Measurements from ENCODE around the gene CHCHD6. TPM values are rescaled to one million over a fixed set of nuclear protein-coding genes. Genes with fewer than 3 reads are reported as not detected.

The CHCHD6 gene
- total RNA-seq, 4 donors from 2014 or later, result 30.3 to 46.5 (median 33.6) TPM

GRCh38 chr3:126989316-126990023, 285.4 kb downstream of the CHCHD6 start:
- WGBS, 2 donors, result 89 to 92% methylated on average over 25 to 36 of the region's 36 CpGs
- H3K27ac ChIP-seq, result no peak overlapping the region
- no peak for DNase-seq (ENCODE audit: low spot score in 2 of 2)
- H3K4me3 ChIP-seq, result no peak overlapping the region
- H3K4me1 ChIP-seq, result peaks cover 0 to 83% (median 31%) of the 10 kb centered on the region in 4 donors
- TF ChIP-seq POLR2A (IDR thresholded peaks at IDR 0.05), result no peak
- no peak for TF ChIP-seq EP300 (IDR thresholded peaks at IDR 0.05)
- no peak for TF ChIP-seq CTCF (IDR thresholded peaks at IDR 0.05)
- H3K9me3 ChIP-seq, result no peaks in the 10 kb centered on the region
- H3K27me3 ChIP-seq, result no peaks in the 10 kb centered on the region
- H3K36me3 ChIP-seq, result peaks cover 0 to 39% (median 0%) of the 10 kb centered on the region in 3 donors

GRCh38 chr3:126990024-126990700, 286.1 kb downstream of the CHCHD6 start:
- no peaks in the 10 kb centered on the region for H3K9me3 ChIP-seq
- no peak overlapping the region for H3K27ac ChIP-seq
- 76 to 100% methylated on average over 1 to 8 of the region's 10 CpGs for WGBS, 2 donors
- H3K36me3 ChIP-seq, result peaks cover 0 to 39% (median 0%) of the 10 kb centered on the region in 3 donors
- TF ChIP-seq CTCF (IDR thresholded peaks at IDR 0.05) (no peak), POLR2A (IDR thresholded peaks at IDR 0.05) (no peak), EP300 (IDR thresholded peaks at IDR 0.05) (no peak)
- H3K4me1 ChIP-seq, result peaks cover 0 to 83% (median 32%) of the 10 kb centered on the region in 4 donors
- H3K4me3 ChIP-seq, result no peak overlapping the region
- H3K27me3 ChIP-seq, result no peaks in the 10 kb centered on the region
- DNase-seq (ENCODE audit: low spot score in 2 of 2), result no peak

- Histone ChIP-seq H3K36me3 (peaks cover 0 to 39% (median 0%) of the 10 kb centered on the region in 3 donors), H3K9me3 (no peaks in the 10 kb centered on the region), H3K4me1 (peaks cover 0 to 83% (median 30%) of the 10 kb centered on the region in 4 donors), H3K4me3 (no peak overlapping the region), H3K27ac (peak overlapping the region in 1 of 4 donors; percentile 68), H3K27me3 (no peaks in the 10 kb centered on the region)
- TF ChIP-seq CTCF (IDR thresholded peaks at IDR 0.05) (no peak), POLR2A (IDR thresholded peaks at IDR 0.05) (no peak), EP300 (IDR thresholded peaks at IDR 0.05) (no peak)
- WGBS, 2 donors, result 80 to 81% methylated on average over 5 of the region's 5 CpGs
- DNase-seq (ENCODE audit: low spot score in 2 of 2), result no peak
Measured at GRCh38 chr3:126990890-126991289, 286.9 kb downstream of the CHCHD6 start.

GRCh38 chr3:126991366-126992200, 287.5 kb downstream of the CHCHD6 start:
- Histone ChIP-seq H3K27ac (peak overlapping the region in 2 of 4 donors; percentile 68 to 71), H3K4me1 (peaks cover 0 to 82% (median 28%) of the 10 kb centered on the region in 4 donors), H3K27me3 (no peaks in the 10 kb centered on the region), H3K9me3 (no peaks in the 10 kb centered on the region), H3K4me3 (no peak overlapping the region), H3K36me3 (peaks cover 0 to 39% (median 0%) of the 10 kb centered on the region in 3 donors)
- no peak for DNase-seq (ENCODE audit: low spot score in 2 of 2)
- TF ChIP-seq CTCF (IDR thresholded peaks at IDR 0.05), result no peak
- no peak for TF ChIP-seq EP300 (IDR thresholded peaks at IDR 0.05)
- no peak for TF ChIP-seq POLR2A (IDR thresholded peaks at IDR 0.05)
- 63 to 72% methylated on average over 7 to 23 of the region's 24 CpGs for WGBS, 2 donors
